ENCODE data around the gene ZNF839.

Gene ZNF839

DNA sequence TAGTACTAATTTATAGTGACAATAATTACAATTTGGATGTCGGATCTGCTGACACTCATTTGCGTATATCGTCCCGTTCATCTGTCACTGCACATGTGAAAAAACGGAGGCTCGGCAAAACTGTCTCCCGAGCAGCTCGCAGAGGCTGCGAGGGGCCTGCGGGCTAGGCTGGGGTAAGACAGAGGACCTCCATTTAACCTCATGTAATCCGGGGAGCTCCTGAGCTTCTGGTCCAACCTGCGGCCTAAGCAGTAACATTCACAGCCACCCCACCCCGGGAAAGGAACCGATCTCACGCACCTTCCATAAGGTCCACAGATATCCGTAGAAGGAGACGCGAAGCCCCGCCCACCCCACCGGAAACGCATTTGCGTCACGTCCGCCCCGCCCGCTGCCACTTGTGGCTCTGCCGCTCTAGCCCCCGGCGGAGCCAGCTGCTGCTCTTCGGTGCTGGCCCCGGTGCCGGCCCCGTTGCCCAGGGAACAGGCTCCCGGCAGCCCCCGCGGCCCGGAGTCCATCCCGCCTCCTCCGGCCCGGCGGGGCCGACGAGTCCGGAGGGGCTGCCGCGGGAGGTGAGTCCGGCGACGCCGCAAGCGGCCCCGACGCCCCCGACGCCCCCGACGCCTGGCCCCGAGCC, 43.1 kb downstream of the ZNF839 start, which contains the start of the genes CINP and TECPR2:
CINP (minus strand) TSS at position 346 of the 637 bp plus-strand sequence; CDS start at position 307, 39 bp downstream.
TECPR2 (plus strand) TSS at position 397 of the 637 bp plus-strand sequence. CDS start 13,781 bp downstream, outside the sequence.
- ChIA-PET CTCF (interaction anchor here (1.1 to 1.4 kb wide), 4 partner anchors 11 to 43 kb away, joined by 3 read pairs; partner anchors contain the start of gene ZNF839), POLR2A (interaction anchor here (1.0 kb wide), 2 partner anchors 27 to 28 kb away, joined by 3 read pairs; no protein-coding TSS in a partner anchor)
- H3K4me3 ChIP-seq (ENCODE audit: low read depth, low read length): peak within 1 kb of the TSS; percentile 89
- TF ChIP-seq, protein P1, sequence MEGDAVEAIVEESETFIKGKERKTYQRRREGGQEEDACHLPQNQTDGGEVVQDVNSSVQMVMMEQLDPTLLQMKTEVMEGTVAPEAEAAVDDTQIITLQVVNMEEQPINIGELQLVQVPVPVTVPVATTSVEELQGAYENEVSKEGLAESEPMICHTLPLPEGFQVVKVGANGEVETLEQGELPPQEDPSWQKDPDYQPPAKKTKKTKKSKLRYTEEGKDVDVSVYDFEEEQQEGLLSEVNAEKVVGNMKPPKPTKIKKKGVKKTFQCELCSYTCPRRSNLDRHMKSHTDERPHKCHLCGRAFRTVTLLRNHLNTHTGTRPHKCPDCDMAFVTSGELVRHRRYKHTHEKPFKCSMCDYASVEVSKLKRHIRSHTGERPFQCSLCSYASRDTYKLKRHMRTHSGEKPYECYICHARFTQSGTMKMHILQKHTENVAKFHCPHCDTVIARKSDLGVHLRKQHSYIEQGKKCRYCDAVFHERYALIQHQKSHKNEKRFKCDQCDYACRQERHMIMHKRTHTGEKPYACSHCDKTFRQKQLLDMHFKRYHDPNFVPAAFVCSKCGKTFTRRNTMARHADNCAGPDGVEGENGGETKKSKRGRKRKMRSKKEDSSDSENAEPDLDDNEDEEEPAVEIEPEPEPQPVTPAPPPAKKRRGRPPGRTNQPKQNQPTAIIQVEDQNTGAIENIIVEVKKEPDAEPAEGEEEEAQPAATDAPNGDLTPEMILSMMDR (IDR thresholded peaks at IDR 0.05; ENCODE audit: insufficient read depth, low read length, missing control alignments): no peak
- peak; percentile 65 for DNase-seq (ENCODE audit: low read depth, low spot score)

DNA sequence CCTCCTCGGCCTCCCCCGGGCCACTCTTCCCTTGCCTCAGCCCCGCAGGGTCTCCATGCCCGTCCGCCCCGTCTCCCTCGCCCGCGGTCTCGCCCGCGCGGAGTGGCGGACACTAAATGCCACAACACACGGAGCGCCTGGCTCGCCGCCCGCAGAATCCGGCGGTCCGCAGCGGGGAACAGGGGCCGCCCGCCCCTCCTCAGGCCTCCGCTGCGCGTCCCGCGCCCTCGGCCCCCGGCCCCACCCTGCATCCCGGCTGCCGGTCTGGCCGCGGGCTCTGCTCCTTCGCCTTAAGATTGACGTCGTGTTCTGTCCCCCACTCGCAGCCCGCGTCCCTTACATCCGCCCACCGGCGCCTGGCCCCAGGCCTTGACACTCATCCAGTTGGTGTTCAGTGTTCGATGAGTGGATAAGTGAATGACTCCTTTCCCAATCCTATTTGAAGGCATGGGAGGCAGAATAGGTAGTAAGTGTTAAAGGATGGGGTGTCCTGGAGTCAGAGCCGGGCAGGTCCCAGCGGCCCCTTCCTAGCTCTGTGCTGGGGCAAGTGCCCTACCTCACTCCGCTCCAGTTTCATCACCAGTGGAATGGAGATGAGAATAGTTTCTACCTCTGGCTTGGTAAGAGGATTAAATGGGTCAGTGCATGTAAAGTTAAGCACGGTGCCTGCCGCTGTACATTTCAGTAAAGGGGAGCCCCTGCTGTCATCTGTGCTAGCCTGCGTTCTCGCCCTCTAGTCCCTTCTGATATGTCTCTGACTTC, 43.8 kb downstream of the ZNF839 start:
- peak overlapping the region; percentile 89 for H3K4me3 ChIP-seq (ENCODE audit: low read depth, low read length)
- POLR2A ChIA-PET: no interaction called here
- CTCF ChIA-PET: interaction anchor here (1.1 to 1.5 kb wide), 3 partner anchors 10 to 49 kb away, joined by 3 to 4 read pairs (median 4); no protein-coding TSS in a partner anchor
- TF ChIP-seq, protein P1 (IDR thresholded peaks at IDR 0.05; ENCODE audit: insufficient read depth, low read length, missing control alignments): no peak
- DNase-seq (ENCODE audit: low read depth, low spot score): no peak

DNA sequence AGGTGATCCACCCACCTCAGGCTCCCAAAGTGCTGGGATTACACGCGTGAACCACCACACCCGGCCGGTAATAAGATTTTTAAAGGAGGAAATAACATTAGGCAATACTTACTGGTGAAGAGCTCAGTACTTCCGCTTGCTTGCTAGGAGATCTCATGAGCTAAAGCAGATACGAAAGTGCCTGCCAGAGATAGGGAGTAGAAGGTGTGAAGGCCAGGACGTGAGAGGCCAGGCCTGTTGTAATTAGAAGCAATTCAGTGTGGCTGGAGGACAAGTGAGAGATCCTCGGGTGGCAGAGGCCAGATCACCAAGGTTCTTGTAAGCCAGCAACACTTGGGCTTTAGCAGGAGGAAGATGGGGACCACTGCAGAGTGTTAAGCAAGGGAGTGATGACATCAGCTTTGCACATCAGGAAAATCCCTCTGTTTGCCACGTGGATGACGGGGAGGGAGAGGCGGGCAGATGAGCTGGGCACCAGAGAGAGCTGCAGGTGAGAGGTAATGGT, 50.8 kb downstream of the ZNF839 start:
- DNase-seq (ENCODE audit: low read depth, low spot score): no peak
- ChIA-PET POLR2A (no interaction called here), CTCF (no interaction called here)
- TF ChIP-seq, protein P1 (IDR thresholded peaks at IDR 0.05; ENCODE audit: insufficient read depth, low read length, missing control alignments): no peak
- no peak overlapping the region for H3K4me3 ChIP-seq (ENCODE audit: low read depth, low read length)

DNA sequence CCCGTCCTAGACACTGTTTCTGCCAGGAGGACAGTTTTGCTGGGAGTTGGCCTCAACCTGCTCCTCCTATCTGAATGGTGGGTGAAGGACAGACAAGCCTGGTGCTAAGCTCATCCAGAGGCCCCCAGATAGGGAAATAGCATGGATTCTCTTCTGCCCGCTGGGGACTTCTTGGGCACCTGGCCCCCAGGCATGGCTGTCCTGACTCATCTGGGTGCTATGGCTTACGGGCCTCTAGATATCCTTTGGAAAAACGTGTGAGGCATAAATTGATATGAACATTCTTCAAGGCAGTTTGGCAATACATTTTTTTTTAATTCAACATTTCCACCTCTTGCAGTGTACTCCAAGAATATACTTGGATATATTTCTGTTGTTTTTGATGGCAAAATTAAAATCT, 51.8 kb downstream of the ZNF839 start:
- POLR2A ChIA-PET: no interaction called here
- CTCF ChIA-PET: interaction anchor here (1.0 kb wide), 1 partner anchor 19 kb away, joined by 3 read pairs; no protein-coding TSS in a partner anchor
- no peak for DNase-seq (ENCODE audit: low read depth, low spot score)
- no peak overlapping the region for H3K4me3 ChIP-seq (ENCODE audit: low read depth, low read length)
- TF ChIP-seq, protein P1 (IDR thresholded peaks at IDR 0.05; ENCODE audit: insufficient read depth, low read length, missing control alignments): no peak

DNA sequence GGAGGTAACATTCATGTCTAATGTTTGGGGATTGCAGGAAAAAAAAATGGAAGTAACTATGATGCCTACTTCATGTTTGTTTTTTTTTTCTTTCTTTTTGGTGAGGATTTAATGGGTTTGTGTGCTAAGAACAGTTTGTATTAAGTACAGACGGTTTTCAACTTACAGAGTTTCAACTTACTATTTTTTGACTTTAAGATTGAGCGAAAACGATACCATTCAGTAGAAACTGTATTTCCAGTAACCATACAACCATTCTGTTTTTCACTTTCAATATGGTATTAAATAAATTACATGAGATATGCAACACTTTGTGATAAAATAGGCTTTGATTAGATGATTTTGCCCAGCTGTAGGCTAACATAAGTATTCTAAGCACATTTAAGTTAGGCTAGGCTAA, 53.6 kb downstream of the ZNF839 start:
- no peak for DNase-seq (ENCODE audit: low read depth, low spot score)
- H3K4me3 ChIP-seq (ENCODE audit: low read depth, low read length): no peak overlapping the region
- TF ChIP-seq, protein P1 (IDR thresholded peaks at IDR 0.05; ENCODE audit: insufficient read depth, low read length, missing control alignments): no peak
- POLR2A ChIA-PET: no interaction called here
- CTCF ChIA-PET: interaction anchor here (1.0 kb wide), 1 partner anchor 66 kb away, joined by 3 read pairs; no protein-coding TSS in a partner anchor
